GM12892 (cell line): Measurements from ENCODE around the gene ZNF862.

Experiments
- POLR2A ChIP-seq: IDR thresholded peaks from 2 replicates; pipeline ENCODE4 v1.6.1; 2011; ENCODE audit warnings: low read depth, low read length, control low read depth
- TAF1 ChIP-seq: IDR thresholded peaks from 2 replicates; pipeline ENCODE4 v1.6.1; 2011; ENCODE audit warnings: low read depth, mild to moderate bottlenecking, control low read depth, low read length, borderline replicate concordance

GRCh38 chr7:149846021-149846420 is 7.8 kb downstream of the ZNF862 start:
- no peak for TF ChIP-seq POLR2A
- TF ChIP-seq TAF1: no peak
